Activated CD8-positive, alpha-beta memory T cell treated with anti-CD3 and anti-CD28 coated beads for 1 hour (primary cell): ENCODE results near the gene APRT.

Source experiments
- DNase-seq, 2 donors: peaks; one replicate each; pipeline ENCODE4 v3.0.0-alpha.2; 2020; ENCODE audit warnings: low read depth in 1 of 2; ENCODE audit errors: extremely low read depth in 1 of 2

Gene APRT

GRCh38 chr16:88760424-88761142 lies 51.1 kb downstream of the APRT start:
- DNase-seq, result no peak

- DNase-seq, result no peak
Observed at GRCh38 chr16:88759976-88760350, 51.8 kb downstream of the APRT start.
